Nephron progenitor cell (in vitro differentiated cells): Measurements from ENCODE around the gene TMEM203.

Source experiments
- DNase-seq: peaks from one replicate; pipeline ENCODE4 v3.0.0; 2021
- H3K27ac Mint-ChIP-seq: 2 replicates; pipeline ENCODE4 v1.8.0; 2021; ENCODE audit warnings: mild to moderate bottlenecking, moderate library complexity, mixed read lengths
- H3K27me3 Mint-ChIP-seq: 2 replicates; pipeline ENCODE4 v1.8.0; 2021; ENCODE audit warnings: mild to moderate bottlenecking, low read depth, mixed read lengths; ENCODE audit not compliant: poor library complexity
- H3K36me3 Mint-ChIP-seq: 2 replicates; pipeline ENCODE4 v1.8.0; 2021; ENCODE audit warnings: low read depth, mixed read lengths
- H3K4me1 Mint-ChIP-seq: 2 replicates; pipeline ENCODE4 v1.8.0; 2021; ENCODE audit warnings: mixed read lengths
- H3K4me3 Mint-ChIP-seq: 2 replicates; pipeline ENCODE4 v1.8.0; 2021; ENCODE audit warnings: mild to moderate bottlenecking, moderate library complexity, mixed read lengths
- H3K9me3 Mint-ChIP-seq: 2 replicates; pipeline ENCODE4 v1.8.0; 2021; ENCODE audit warnings: mild to moderate bottlenecking, moderate library complexity, mixed read lengths
- CTCF ChIP-seq: fragments of 200-600 bp; sonication (generic); IDR thresholded peaks from 2 replicates; pipeline ENCODE4 v1.5.0; 2021; ENCODE audit warnings: antibody characterized with exemption

Gene TMEM203

GRCh38 chr9:137162505-137163364, 42.7 kb downstream of the TMEM203 start:
- Mint-ChIP-seq H3K4me3 (peak overlapping the region; percentile 71), H3K27me3 (peaks cover 100% of the 10 kb centered on the region), H3K36me3 (no peaks in the 10 kb centered on the region), H3K27ac (no peak overlapping the region), H3K9me3 (no peaks in the 10 kb centered on the region), H3K4me1 (no peaks in the 10 kb centered on the region)
- peak; percentile 40 for DNase-seq
- no peak for TF ChIP-seq CTCF

- peak; percentile 34 for DNase-seq
- H3K27ac Mint-ChIP-seq = no peak overlapping the region
- peaks cover 100% of the 10 kb centered on the region for H3K27me3 Mint-ChIP-seq
- H3K9me3 Mint-ChIP-seq = no peaks in the 10 kb centered on the region
- H3K36me3 Mint-ChIP-seq = no peaks in the 10 kb centered on the region
- no peak for TF ChIP-seq CTCF
- no peak overlapping the region for H3K4me3 Mint-ChIP-seq
- no peaks in the 10 kb centered on the region for H3K4me1 Mint-ChIP-seq
These were observed 43.6 kb downstream of the TMEM203 start for GRCh38 chr9:137161558-137162486.

- Mint-ChIP-seq H3K27me3 (peaks cover 100% of the 10 kb centered on the region), H3K4me3 (no peak overlapping the region), H3K4me1 (no peaks in the 10 kb centered on the region), H3K9me3 (no peaks in the 10 kb centered on the region), H3K36me3 (no peaks in the 10 kb centered on the region), H3K27ac (no peak overlapping the region)
- DNase-seq = no peak
- TF ChIP-seq CTCF = no peak
These were observed 44.5 kb downstream of the TMEM203 start for GRCh38 chr9:137160716-137161557.

GRCh38 chr9:137160054-137160425, 45.4 kb downstream of the TMEM203 start:
- H3K4me3 Mint-ChIP-seq = no peak overlapping the region

More at GRCh38 chr9:137160054-137160425, 45.4 kb downstream of the TMEM203 start:
- TF ChIP-seq CTCF = no peak
- H3K27ac Mint-ChIP-seq = no peak overlapping the region
- H3K36me3 Mint-ChIP-seq = no peaks in the 10 kb centered on the region
- H3K4me1 Mint-ChIP-seq = no peaks in the 10 kb centered on the region
- no peak for DNase-seq
- peaks cover 100% of the 10 kb centered on the region for H3K27me3 Mint-ChIP-seq
- no peaks in the 10 kb centered on the region for H3K9me3 Mint-ChIP-seq
